GM20431 (cell line): ENCODE data around the gene INTS6.

ENCODE experiments used
- in situ Hi-C: fragments of 300-500 bp; cut with MseI, MboI; formaldehyde crosslinking; loops from one replicate; pipeline ENCODE4 v1.15.0; 2020; ENCODE audit warnings: low sequenced_read_pairs; ENCODE audit not compliant: unreplicated experiment

Gene INTS6, protein sequence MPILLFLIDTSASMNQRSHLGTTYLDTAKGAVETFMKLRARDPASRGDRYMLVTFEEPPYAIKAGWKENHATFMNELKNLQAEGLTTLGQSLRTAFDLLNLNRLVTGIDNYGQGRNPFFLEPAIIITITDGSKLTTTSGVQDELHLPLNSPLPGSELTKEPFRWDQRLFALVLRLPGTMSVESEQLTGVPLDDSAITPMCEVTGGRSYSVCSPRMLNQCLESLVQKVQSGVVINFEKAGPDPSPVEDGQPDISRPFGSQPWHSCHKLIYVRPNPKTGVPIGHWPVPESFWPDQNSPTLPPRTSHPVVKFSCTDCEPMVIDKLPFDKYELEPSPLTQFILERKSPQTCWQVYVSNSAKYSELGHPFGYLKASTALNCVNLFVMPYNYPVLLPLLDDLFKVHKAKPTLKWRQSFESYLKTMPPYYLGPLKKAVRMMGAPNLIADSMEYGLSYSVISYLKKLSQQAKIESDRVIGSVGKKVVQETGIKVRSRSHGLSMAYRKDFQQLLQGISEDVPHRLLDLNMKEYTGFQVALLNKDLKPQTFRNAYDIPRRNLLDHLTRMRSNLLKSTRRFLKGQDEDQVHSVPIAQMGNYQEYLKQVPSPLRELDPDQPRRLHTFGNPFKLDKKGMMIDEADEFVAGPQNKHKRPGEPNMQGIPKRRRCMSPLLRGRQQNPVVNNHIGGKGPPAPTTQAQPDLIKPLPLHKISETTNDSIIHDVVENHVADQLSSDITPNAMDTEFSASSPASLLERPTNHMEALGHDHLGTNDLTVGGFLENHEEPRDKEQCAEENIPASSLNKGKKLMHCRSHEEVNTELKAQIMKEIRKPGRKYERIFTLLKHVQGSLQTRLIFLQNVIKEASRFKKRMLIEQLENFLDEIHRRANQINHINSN

DNA sequence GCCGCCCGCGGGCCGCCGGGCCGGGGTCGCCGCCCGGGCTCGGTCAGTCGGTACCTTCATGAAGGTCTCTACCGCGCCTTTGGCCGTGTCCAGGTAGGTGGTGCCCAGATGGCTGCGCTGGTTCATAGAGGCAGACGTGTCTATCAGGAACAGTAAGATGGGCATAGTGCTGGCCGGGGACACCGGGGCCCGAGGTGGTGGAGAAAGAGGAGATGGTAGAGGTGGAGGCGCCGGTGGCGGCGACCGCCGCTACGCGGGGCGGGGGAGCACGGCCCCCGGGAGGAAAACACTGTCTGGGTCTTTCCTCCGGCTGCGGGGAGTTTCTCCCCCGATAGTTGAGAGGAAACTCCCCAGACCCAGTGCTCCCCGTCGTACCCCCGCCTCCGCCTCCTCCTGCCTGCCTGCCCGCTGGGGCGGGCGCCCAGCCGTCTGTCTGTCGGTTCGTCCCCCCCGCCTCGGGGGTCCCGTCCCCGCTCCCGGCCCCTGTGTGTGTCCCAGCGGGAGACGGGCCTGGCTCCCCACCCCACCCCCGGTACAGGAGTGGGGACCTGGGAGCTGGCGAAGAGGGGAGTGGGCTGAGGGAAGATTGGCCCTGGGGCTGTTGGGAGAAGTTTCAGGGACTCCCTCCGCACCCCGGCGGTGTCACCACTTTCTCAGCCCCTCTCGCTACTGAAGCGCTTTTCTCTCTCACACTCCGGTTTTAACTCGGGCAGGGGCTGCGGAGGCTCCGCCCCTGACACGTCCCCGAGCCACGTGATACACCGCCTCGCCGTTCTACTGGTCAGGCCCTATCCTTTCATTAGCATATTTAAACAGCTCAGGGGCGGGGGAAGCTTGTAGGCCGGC, at the start of gene INTS6:
Gene INTS6, minus strand, starts transcription at position 676 of the 846 bp plus-strand sequence. Its CDS starts 511 bp downstream, at position 165.
- in situ Hi-C loops: no loop called here

DNA sequence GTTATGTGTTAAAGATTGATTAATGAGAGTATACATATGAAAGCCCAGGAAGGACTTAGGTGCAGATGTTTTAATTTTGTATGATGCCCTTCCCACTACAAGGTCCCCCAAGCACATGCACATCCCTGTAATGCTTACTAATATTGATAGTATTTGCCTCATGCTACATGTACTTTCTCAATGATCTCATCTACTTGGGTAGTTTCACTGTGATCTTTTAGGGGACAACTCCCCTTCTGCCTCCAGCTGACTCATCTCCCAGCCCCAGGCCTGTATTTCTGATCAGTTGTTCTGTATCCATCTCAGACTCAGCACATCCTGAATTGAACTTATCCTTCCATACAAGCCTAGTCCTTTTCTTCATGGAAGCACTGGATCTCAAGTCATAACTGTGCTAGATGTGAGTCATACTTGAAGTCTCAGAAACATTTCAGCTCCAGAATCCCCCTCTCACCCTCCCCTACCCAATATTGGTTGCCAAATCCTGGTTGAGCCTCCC, 49.4 kb upstream of the INTS6 start:
- in situ Hi-C loops: no loop called here

DNA sequence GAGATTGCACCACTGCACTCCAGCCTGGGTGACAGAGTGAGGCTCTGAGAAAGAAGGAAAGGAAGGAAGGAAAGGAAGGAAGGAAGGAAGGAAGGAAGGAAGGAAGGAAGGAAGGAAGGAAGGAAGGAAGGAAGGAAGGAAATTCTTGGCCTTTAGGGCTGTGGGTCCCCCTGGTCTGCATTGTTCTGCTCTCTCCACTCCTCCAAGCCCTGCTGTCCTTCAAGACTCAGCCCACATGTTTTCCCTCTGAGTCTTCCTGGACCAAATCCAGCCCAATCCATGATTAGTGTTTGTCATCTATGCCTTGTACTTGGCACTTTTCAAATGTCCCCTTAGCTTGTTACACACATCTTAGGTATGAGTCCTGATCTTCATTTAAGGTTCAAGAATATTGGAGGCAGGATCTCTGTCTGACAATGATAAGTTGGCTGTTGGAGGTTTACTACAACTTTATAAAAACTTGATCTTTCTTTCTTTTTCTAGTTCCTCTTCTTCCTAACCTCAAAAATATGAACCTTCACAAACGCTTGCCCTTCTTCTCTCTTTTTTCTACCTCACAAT, 48.8 kb upstream of the INTS6 start:
- in situ Hi-C loops: no loop called here

DNA sequence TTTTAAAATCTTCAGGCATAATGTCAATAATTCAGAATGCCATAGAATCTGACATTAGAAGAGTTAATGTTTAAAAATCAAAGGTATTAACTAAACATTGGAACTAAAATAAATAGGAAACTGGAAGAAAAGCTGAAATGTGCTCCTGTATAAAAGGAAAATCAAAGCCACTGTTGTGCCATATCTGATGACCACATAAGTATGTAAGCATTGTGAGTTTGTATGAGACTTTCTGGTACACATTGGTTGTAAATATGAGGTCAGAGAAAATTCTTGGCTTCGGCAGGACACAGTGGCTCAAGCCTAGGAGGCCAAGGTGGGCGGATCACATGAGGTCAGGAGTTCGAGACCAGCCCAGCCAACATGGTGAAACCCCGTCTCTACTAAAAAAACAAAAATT, 48.3 kb upstream of the INTS6 start:
- in situ Hi-C loops: no loop called here

DNA sequence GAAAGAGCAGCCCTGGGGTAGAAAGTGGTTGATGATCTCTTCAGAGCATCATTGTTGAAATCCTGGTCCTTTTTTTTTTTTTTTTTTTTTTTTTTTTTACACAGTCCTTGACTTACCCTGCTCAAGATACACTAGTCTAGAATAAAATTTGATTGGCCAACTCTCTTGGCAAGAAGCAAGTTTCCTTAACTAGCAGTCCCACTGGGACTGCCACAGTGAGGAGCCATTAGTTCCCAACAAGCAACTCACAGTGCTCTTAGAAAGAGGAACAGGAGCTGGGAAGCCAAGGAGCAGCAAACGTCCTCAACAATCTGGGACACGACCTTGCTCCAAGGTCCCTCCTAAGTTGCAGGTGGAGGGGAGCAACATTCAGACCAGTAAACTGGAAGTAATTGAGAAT, 47.9 kb upstream of the INTS6 start:
- in situ Hi-C loops: no loop called here

DNA sequence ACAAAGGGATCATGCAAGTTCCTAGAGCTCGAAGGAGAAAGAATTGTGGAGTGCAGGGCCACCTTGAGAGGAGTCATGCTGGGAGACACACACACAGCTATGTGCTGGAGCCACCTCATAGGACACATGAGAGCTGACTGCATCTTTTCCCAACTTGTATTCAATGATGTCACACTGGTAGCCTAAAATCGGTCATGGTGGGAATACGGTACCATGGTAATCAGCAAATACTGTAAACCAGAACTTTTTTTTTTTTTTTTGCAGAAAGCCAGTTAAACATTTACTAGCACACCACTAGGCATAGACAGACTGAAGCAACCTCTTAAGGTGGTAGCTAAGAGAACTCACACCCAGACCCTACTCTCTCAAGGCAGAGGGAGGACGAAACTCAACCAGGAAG, 47.0 kb upstream of the INTS6 start:
- in situ Hi-C loops: no loop called here

DNA sequence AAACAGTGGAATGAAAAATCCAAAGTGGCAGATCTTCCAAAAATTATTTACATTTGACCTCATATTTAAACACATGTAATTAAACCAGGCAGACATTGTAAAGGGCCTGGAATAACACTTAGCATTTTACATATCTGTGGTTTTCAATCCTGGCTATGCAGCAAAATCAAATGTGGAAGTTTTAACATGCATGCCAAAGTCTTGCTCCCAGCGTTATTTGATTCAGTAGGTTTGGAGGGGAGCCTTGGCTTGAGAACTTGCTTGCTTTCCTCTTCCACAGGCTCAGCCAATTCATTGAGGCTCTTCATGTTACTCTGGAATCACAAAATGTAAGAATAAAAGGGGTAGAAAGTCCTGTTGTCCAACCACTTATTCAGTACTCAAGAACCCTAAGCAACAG, 42.5 kb upstream of the INTS6 start:
- in situ Hi-C loops: no loop called here

DNA sequence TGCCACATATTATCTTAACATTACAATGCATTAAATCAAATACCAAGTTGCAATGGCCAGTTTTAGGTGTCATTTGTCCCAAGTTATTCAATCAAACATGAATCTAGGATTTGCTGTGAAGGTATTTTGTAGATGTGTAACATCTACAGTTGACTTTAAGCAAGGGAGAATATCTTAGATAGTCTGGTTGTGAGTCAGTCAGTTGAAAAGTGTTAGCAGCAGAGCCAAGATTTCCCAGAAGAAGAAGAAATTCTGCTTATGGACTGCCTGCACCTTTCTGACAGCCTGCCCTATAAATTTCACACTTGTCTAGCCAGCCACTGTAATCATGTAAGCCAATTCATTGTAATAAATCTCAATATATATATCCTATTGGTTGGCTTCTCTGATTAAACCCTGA, 41.3 kb upstream of the INTS6 start:
- in situ Hi-C loops: no loop called here

DNA sequence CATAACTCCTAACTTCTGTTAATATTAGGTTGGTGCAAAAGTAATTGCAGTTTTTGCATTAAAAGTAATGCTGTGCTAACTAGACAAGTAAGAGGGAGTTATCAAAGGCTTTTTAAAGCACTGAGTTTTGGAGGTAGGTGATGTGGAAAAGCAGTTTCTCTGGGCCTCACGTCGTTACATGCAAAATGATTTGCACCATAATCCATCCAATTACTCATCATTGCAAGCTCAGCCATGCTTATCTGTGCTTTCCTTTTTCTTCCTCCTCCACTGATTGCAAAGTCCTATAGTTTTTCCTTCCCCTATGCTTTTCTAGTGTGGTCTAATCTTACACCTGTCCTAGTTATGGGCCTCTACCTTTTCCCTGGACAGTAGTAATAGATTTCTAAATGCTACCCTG, 35.4 kb upstream of the INTS6 start:
- in situ Hi-C loops: no loop called here

DNA sequence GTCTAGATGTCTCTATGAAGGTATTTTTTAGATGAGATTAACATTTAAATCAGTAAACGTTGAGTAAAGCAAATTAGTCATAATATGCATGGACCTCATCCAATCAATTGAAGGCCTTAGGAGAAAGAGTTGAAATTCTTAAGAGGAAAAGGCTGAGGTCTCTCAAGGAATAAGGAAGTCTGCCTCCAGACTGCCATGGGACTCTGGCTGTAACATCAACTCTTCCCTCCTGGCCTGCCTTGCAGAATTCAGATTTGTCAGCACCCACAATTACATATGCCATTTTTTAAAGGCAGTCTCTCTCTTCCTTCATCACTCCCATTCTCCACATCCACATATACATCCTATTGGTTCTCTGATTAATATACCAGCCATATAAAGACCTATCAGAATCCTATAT, 28.8 kb upstream of the INTS6 start:
- in situ Hi-C loops: no loop called here

DNA sequence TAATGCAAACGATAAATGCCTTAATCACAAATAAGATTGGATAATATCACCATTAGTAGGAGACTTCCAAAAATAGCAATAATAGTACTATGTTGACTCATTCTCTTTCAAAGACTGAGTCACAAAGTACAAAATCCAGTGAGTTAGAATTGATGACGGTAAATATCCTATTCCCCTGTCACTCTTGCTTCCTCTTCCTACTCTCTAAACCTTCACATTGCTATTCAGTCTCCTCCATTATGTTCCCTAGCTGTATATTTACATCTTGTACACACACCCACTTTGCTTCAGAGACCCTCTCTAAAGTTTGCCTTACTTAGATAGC, 26.3 kb upstream of the INTS6 start:
- in situ Hi-C loops: no loop called here

DNA sequence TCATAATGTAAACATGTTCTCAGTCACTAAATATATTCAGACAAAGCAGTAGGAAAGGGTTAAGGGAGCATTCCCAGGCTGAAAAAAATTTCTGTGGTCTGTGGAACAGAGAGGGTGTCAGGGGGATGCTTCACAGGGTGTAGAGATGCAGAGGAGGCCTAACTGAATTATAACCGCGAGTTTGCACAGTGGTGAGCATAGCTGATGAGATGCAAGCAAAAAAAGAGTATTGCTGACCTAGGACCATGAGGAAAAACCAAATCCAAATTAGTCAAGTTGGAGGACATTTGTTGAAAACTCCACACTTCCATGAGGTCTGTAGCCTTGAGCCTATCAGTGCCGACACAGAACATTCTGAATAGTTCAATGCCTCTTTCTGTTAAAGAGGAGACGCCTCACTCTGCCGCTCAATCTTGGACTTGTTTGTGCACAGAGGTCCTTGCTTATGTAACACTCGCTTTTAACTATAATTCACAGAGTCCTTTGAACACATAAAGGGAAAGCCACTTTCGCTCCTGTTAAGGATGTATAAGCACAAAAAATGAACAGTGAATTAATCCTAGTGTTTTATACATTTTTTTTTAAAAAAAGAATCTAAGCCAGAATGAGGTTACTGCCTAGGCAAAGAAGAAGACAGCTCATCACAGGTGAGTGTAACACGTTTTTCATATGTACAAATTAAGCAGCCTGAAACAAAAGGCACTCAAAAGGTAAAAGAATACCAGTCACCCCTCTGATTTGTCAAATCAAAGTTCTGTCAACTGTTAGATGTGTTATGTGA, 25.8 kb upstream of the INTS6 start:
- in situ Hi-C loops: no loop called here

DNA sequence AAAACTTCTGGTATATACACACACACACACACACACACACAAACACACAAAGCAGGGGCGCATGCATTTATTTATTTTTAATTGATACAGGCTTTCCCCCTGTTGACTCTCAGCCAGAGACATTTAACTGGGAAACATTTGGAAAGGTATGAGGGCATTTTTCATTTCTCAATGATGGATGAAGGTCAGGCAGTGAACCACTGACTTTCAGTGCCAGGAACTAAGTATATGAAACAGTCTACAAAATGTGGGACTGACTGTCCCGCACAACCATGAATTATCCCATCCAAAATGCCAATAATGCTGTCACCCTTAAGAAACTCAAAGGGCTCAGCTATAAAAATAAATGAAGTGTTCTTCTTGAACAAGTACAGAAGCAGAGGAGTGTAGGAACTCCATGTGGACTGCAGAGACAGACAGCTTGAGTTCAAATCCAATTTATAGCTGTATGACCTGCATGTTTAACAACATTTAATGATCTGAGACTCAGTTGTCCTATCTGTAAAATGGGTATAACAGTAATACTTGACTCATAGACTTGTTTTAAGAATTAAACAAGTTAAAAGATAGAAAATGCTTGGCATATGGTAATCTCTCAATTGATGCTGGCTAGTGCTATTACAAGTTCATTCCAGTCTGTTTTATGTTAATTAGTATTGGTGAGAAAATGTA, 25.0 kb upstream of the INTS6 start:
- in situ Hi-C loops: no loop called here

DNA sequence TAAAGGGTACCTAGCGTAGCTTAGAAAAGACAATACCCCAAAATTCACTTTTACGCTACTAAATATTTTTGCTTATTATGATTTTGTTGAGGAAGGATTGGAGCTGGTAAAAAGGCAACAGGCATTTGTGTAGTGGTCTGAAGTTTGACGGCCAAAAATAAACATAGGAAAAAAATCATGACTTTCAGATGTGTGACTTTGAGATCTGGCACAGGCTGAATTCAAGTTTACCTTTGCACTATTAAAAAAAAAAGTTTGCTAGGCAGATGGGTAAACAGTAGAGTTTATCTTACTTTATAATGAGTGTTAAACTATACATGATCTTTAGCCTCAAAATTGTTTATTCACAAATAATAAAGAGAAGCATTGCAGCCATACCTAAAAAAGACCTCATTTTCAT, 24.3 kb upstream of the INTS6 start:
- in situ Hi-C loops: no loop called here

DNA sequence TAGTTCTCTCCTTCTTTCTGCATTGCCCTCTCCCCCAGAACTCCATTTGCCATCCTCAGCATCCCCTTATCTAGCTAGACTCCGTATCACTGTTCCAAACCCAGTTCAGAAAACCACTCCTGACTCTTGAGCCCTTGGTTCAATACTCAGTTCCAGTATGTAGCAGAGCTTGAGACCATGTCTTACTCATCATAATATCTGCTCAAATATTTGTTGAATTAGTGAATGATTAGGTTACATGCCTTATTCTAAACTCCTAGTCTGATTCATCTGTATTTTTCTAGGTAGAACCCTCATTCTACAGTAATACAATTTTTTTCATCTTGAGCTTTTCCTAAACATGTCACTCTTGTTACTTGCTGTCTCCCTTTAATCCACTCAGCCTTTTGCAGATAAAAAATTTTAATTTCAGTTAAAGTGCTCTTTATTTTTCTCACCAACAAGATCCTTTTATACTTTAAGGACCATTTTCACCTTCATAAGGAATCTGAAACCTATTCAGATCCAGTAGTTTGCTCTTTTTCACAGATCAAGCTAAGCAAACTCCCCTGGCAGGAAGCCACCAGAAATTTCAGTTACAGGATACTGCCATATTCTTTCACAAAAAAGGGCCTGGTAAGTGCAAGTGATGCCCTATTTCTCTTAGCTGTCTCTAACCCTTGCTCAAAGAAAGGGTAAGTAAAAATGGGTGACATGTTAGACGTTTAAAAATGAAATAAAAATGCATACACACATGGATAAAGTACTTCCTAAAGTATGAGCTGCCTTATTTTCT, 23.1 kb upstream of the INTS6 start:
- in situ Hi-C loops: no loop called here

DNA sequence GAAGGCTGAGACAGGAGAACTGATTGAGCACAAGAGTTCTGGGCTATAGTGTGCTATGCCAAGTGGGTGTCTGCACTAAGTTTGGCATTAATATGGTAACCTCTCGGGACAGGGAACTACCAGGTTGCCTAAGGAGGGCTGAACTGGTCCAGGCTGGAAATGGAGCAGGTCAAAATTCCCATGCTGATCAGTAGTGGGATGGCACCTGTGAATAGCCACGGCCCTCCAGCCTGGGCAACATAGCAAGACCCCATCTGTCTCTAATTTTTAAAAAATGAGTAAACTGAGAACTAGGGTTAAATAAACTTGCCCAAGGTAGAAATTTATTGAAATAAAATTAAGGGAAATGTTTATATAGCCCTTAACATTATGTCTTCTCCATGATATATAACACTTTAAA, 17.0 kb upstream of the INTS6 start:
- in situ Hi-C loops: no loop called here

DNA sequence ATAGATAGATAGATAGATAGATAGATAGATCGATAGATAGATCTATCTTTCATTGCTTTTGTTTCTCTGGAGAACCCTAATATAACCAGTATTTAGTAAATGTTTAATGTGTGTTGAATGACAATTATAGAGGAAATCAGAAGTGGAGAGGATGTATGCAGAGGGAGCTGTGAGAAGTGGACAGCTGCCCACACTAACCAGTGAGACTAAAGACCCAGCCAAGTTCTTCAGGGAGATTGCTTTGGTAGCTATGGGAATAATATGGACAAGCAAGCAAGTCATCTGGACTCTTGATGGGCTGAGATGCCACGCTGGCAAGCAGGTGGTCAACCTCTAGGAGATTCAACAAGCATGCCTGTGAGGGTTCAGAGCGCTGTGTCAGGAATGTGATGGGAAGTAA, 14.9 kb upstream of the INTS6 start:
- in situ Hi-C loops: no loop called here

DNA sequence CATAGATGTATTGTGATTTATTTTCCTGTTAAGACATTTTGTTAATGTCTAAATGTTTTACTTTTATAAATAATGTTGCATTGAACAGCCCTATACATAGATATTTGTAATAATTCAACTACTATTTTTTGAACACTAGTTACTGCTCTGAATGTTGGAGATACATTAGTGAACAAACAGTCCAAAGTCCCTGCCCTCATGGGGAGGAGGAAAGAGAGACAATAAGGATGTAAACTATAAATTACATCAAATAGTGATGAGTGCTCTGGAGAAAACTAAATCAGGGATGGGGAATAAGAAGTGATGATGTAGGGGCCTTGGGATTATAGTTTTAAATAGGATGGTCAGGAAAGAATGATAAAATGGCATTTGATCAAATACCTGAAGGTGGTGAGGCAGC, 12.3 kb upstream of the INTS6 start:
- in situ Hi-C loops: no loop called here
